ES-I3 (cell line): ENCODE data around the gene LETM1.

Source experiments
- H3K36me3 ChIP-seq: 2 replicates; pipeline ENCODE4 v1.6.1; 2013; ENCODE audit warnings: mild to moderate bottlenecking, low read length, control low read depth, moderate library complexity; ENCODE audit not compliant: insufficient read depth
- H3K4me1 ChIP-seq: 2 replicates; pipeline ENCODE4 v1.6.1; 2013; ENCODE audit warnings: mild to moderate bottlenecking, control low read depth, low read length; ENCODE audit not compliant: insufficient read depth
- H3K9ac ChIP-seq: 2 replicates; pipeline ENCODE4 v1.6.1; 2013; ENCODE audit warnings: low read depth, mild to moderate bottlenecking, low read length, moderate library complexity
- H3K9me3 ChIP-seq: 2 replicates; pipeline ENCODE4 v1.6.1; 2013; ENCODE audit warnings: mild to moderate bottlenecking, low read length, moderate library complexity; ENCODE audit not compliant: control insufficient read depth, insufficient read depth

Gene LETM1

DNA sequence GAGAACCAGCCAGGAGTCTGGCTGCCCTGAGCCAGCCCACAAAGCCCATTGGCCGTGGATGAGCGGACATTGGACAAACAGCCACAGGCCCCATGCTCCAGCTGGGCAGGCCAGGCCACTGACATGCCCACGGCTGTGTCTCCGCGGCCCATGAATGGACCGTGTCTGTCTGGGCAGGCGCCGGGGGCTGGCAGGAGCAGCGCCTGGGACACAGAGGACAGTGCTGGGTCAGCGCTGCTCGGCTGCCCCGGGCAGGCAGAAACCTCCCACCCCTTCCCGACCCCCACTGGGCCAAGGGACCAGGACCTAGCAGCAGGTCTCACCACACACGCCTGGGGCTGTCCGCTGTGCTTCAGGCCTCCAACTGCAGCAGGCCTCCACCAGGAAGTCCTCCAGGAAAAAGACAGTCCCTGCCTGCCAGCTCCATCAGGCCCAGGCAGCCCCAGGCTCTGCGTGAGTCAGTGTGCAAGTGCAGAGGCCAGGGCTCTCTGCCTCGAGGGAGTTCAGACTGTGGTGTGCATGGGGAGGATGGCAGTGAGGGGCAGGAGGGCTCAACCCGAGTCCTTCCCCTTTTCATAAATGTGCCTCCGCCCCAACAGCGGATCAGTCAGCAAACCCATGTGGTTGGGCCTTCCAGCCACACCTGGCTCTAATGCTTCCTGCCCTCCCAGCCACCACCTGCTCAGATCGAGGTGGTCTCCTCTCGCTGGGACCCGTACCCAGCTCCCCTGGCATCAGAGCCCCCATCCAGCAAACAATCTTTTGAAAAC is 80.0 kb downstream of the LETM1 start:
- no peak overlapping the region for H3K9ac ChIP-seq
- no peaks in the 10 kb centered on the region for H3K9me3 ChIP-seq
- no peaks in the 10 kb centered on the region for H3K36me3 ChIP-seq
- peaks cover 30% of the 10 kb centered on the region for H3K4me1 ChIP-seq

DNA sequence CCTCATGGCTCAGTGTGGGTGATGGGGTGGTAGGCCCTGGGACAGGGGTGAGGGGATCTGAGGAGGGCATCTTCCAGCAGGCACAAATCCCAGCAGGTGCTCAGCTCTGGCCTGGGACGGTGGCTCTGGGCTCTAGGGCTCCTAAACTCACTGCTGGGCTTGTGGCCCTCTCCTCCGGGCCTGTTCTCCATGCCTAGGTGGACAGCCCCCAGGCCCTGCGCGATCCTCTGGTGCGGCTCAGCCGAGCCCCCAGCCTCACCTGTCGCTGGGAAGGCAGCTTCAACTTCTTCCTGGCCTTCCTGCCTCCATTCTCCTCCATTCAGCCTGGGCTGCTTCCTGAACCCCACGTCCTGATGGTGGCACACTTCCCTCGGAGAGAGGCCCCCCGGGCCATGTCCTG is 82.2 kb downstream of the LETM1 start:
- H3K4me1 ChIP-seq = peaks cover 29% of the 10 kb centered on the region
- no peak overlapping the region for H3K9ac ChIP-seq
- no peaks in the 10 kb centered on the region for H3K36me3 ChIP-seq
- H3K9me3 ChIP-seq = no peaks in the 10 kb centered on the region

DNA sequence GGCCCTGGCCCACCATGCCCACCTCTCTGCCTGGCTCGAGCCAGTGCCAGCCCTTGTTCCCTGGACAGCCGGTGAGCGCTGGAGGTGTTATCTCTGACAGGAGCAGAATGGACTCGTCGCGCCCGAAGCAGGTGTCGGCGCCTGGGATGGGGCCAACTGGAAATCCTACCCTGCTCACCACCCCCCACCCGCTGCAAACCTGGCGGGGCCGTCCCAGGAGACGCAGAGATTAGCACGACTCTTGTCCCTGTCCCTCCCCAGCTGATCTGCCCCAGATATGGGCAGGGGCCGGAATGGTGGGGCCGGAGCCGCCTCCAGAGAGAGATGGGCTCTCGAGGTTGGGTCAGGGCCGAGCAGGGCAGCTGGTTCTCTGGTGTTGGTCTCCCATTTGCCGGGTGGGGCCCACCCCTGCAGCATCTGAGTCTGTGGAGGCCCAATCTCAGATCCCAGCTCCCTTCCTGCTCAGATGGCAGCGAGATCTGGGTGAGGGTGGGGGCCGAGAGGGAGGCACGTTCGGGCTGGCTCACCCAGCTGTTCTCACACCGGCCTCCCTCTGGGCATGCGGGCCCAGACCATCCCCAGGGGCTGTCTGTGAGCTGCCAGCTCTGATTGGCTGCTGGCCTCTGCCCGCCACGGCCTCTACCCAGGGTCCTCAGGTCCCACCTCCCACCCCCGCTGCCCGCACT is 83.0 kb downstream of the LETM1 start:
- Histone ChIP-seq H3K4me1 (peaks cover 32% of the 10 kb centered on the region), H3K36me3 (no peaks in the 10 kb centered on the region), H3K9me3 (no peaks in the 10 kb centered on the region), H3K9ac (no peak overlapping the region)

DNA sequence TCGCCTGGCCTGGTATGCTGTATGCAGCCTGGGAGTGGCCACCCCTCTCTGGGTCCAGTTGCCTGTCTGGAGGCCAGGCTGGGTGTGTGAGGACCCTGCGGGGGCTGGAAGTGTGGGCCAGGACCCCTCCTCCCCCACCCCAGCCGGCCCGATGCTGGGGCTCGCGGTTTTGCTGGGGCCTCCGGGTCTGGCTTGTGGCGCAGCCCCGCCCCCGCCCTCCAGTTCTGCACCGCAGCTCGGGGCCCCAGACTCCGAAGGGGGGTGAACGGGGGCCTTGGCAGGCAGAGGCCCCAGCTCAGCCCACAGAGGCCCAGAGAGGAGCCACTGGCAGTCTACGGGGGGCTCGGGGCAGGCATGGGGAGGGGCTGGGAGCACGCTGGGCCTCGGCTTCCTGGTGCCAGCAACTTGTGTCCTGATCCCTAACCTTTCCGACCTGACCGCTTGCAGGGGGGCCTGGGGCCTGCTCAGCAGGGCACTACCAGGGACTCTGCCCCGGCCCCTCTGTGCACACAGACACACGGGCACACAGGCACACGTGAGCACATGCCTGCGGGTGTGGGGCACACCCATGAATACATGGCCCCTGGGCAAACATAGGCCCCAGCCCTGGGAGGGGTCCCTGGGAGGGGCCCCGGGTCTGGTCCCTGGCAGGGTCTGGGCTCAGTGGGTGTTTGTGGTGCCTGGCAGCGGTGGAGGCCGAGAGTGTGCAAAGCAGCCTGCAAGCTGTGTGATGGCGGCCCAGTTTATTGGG is 84.2 kb downstream of the LETM1 start:
- H3K4me1 ChIP-seq = peaks cover 23% of the 10 kb centered on the region
- H3K36me3 ChIP-seq = no peaks in the 10 kb centered on the region
- H3K9ac ChIP-seq = no peak overlapping the region
- H3K9me3 ChIP-seq = no peaks in the 10 kb centered on the region

DNA sequence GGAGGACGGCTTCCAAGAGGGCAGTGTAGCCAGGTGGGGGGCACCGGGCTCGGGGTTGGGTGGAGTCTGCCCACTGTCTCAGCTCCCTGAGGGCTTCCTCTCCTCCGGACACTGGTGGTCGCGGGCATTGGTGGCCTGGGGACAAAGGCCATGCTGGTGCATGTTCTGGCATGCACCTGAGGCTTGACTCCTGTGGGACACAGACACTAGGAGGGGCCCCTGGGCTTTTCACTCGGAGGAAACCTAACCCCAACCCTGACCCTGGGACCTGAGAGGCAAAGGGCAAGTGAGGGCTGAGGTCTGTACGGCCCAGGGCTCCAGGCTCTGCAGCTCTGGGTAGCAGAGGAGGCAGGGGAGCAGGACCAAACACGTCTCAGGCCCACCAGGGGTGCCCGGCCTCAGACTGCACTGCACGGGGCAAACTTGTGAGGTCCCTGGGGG is 85.1 kb downstream of the LETM1 start:
- H3K4me1 ChIP-seq = peaks cover 25% of the 10 kb centered on the region
- no peak overlapping the region for H3K9ac ChIP-seq
- H3K36me3 ChIP-seq = no peaks in the 10 kb centered on the region
- no peaks in the 10 kb centered on the region for H3K9me3 ChIP-seq

DNA sequence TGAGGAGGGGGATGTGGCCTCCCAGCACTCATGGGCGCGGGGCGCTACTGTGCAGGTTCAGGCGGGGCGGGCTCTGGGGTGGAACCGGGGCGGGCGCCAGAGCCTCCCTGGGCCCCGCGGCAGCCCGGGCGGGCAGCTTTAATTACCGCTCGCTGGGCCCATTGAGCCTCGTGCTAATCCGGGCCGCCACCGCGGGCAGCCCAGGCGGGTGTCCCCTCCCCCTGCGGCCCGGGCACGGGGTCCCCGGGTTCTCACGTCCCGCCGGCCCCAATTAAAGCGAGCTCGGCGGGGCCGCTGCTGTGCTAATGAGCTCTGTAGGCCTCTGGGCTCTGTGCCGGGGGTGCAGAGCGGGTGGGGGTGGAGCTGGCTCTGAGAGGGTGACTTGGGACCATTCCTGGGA is 85.7 kb downstream of the LETM1 start:
- H3K9ac ChIP-seq = no peak overlapping the region
- H3K36me3 ChIP-seq = no peaks in the 10 kb centered on the region
- H3K4me1 ChIP-seq = peaks cover 30% of the 10 kb centered on the region
- H3K9me3 ChIP-seq = no peaks in the 10 kb centered on the region

DNA sequence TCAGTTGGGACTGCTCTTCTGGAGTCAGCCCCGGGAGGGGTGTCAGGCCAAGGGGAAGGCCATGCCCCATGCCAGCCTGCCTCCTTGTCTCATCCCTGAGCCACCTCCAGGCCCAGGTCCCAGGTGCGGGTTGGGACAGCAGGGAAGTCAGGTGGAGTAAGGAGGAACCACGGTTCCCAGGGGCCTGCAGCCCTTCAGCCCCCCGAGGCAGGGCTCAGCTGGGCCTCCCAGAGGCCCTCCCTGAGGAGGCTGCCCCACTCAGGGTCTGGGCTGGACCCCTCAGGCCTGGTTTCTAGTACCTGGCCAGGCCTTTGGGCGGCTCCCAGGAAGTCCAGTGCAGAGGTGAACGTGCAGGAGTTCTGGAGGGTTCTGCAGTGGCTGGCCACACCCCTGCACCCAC is 86.3 kb downstream of the LETM1 start:
- Histone ChIP-seq H3K36me3 (no peaks in the 10 kb centered on the region), H3K9ac (no peak overlapping the region), H3K4me1 (peaks cover 32% of the 10 kb centered on the region)

DNA sequence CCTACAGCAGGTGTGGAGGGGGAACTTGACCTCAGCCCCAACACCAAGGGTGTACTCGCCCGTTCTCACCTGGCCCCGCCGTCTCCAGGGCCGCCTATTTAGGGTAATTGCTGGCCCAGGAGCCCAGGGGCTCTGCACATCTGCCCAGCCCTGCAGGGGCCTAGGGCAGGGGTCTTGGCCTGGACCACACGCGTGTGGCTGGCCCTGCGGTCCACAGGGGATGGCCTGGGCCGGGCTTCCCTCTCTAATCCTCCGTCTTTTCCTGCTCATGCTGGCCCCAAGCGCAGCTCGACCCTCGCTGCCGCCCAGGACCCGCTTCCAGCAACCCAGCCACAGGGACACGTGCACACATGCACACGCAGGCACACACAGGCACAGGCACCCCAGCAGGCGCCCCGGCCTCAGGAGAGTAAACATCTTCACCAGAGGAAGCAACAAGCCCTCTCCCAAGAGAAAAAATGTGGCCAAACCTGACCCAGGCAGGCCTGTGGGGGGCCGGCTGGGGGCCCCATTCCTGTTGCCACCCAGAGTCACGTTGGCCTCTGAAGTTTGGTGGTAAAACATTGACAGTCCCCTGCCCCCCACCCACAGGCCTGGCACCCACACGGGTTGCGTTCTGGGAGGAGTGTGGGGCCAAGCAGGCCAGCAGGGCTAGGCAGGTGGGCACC is 87.5 kb downstream of the LETM1 start:
- Histone ChIP-seq H3K4me1 (peaks cover 32% of the 10 kb centered on the region), H3K36me3 (no peaks in the 10 kb centered on the region), H3K9ac (peak overlapping the region; percentile 7; the same call in 1 of the 2 replicates), H3K9me3 (no peaks in the 10 kb centered on the region)

More for the DNA sequence above, 86.3 kb downstream of the LETM1 start:
- no peaks in the 10 kb centered on the region for H3K9me3 ChIP-seq

DNA sequence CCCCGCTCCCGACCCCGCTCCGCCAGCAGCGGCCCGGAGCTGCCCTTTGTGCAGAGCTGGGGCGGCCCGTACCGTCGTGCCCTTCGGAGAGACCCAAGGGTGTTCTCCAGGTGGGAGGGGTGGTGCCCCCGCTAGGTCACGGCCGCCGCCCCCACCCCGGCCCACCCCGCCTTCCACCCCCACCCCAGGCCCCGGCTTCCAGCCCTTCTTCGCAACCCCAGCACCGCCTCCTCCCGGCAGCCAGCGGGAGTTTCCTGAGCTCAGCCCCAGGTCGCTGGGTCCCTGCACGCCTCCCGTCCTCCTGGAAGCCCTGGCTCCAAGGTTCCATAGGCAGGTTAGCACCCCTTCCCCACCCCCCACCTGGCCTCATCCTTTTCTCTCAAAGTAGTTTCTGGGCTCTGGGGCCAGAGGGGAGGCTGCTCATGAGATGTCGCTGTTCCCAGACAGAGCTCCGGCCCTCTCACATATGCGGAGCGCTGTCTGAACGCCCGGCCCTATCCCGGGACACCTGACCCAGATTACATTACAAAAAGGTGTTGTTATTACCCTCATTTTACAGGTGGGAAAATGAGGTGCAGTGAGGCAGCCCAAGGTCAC is 88.1 kb downstream of the LETM1 start:
- no peaks in the 10 kb centered on the region for H3K36me3 ChIP-seq
- peak overlapping the region; percentile 7; the same call in 1 of the 2 replicates for H3K9ac ChIP-seq
- peaks cover 32% of the 10 kb centered on the region for H3K4me1 ChIP-seq
- H3K9me3 ChIP-seq = no peaks in the 10 kb centered on the region

DNA sequence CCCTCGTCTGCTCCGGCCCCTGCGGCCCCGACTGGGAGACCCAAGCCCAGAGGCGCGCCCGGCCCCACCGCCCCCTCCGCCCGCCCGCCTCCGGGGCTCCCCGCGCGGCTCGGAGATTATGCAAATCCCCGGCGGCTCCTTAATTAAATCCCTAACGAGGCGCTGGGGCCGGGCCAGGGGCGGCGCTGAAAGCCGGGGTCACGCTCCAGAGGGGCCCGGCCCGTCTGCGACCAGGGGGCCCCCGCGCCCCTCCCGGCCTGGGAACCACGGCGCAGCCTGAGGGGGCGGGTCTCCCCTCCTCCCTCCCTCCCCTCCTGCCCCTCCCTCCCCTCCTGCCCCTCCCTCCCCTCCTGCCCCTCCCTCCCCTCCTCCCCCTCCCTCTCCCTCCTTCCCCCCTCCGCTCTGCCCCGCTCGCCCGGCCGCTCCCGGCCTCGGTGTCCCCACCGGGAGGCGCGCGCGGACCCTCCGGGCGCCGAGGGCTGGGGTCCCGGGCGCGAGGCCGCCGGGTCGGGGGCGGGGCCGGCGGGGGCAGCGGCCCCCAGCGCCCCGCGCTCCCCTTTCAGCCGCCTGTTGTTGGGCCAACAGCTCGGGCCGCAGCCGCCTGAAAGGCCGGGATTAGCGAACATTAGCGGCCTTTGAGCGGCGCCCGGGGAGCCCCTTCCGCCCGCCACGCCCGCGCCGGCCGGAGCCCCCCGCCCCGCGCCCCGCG is 88.7 kb downstream of the LETM1 start:
- Histone ChIP-seq H3K36me3 (no peaks in the 10 kb centered on the region), H3K4me1 (peaks cover 32% of the 10 kb centered on the region), H3K9ac (peak overlapping the region; percentile 42; the same call in 1 of the 2 replicates), H3K9me3 (no peaks in the 10 kb centered on the region)

DNA sequence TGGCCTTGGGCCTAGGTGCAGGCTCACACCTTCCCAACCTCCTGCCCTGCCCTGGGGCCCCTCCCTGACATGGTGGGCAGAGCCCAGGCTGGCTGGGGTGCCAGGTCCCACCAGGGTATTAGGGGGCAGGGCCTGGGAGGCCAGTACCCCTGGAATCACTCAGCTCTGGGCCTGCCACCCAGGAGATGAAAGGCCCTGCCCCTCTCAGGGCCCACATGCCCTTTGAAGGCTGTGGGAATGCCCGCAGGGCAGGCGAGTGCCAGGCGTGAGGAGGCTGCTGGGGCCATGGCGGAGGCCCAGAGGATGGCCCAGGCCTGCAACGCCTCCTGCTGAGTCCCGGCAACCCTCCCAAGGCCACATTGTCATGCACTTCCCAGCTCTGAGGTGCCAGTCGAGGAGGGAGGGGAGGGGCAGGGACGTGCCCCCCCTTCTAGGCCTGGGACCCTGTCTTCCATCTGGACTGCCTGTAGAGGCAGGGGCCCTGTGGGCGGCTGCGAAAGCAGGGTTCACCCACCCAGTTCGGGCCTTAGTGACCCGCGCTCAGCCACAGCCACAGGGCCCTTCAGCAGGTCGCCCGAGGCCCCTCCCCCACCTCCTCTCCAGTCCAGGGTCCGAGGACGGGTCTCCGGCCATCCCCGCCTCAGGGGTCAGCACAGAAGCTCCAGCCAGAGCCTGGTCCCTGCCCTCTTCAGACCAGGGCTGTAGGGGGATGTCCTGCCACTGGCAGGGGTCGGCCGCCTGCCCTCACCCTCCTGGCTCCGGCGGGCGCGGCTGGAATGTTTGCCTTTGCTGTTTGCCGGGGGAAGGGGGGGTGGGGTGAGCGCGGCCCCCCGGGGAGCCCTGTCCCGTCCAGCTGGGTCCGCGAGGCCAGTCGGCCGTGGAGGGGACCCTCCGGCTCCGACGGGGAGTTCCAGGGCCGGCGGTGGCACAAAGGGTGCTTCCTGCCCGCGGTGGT is 89.6 kb downstream of the LETM1 start:
- Histone ChIP-seq H3K9ac (peak overlapping the region; percentile 42), H3K36me3 (no peaks in the 10 kb centered on the region), H3K9me3 (no peaks in the 10 kb centered on the region), H3K4me1 (peaks cover 32% of the 10 kb centered on the region)

DNA sequence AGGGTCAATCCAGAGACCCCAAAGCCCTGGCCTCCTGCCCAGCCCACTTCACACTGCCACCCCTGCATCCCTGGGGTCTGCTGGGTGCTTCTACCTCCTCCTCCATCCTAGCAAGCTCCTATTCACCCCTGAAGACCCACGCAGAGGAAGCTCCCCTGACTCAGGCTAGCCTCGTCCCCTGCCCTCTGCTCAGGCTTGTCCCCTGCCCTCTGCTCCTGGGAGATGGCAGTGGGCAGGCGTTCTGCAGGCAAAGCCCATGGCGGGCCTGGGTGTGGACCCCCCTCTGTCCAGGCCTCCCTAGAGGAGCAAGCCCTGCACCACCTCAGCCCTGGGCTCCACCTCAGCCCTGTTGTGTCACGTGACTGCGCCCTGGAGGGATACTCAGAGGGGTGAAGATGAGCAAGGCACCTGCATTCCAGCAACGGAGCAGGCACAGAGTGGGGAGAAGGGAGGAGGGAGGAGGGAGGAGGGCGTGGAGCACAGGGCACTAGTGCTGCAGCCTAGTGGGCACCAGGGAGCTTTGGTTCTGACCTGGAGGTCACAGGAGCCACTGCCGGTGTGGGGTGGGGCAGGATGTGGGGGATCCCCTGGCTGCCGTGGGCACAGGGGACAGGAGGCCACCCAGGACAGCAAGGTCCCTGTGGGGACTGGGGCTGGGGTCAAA is 90.4 kb downstream of the LETM1 start:
- Histone ChIP-seq H3K9me3 (no peaks in the 10 kb centered on the region), H3K36me3 (no peaks in the 10 kb centered on the region), H3K4me1 (peaks cover 24% of the 10 kb centered on the region; the same call in 1 of the 2 replicates), H3K9ac (no peak overlapping the region)
